HG03039 (cell line): Measurements from ENCODE around the gene CPT1C.

ENCODE experiments used
- ATAC-seq: cut with Tn5 transposase; IDR thresholded peaks from one replicate; pipeline ENCODE4 v1.9.1; 2021; ENCODE audit warnings: mild to moderate bottlenecking, moderate library complexity; ENCODE audit not compliant: unreplicated experiment

The CPT1C gene

DNA sequence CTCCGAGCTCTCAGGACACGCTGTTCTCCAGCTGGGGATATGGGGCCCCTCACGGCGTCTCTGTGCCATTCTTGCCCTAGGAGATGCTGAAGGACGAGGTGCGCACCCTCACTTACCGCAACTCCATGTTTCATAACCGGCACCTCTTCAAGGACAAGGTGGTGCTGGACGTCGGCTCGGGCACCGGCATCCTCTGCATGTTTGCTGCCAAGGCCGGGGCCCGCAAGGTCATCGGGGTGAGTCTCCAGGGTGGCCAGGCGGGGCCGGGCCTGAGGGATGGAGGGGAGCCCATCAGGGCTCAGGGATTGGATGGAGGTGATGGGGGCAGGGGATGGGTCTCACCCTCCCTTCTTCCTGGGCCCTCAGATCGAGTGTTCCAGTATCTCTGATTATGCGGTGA, 9.1 kb upstream of the CPT1C start:
- ATAC-seq, result no peak

DNA sequence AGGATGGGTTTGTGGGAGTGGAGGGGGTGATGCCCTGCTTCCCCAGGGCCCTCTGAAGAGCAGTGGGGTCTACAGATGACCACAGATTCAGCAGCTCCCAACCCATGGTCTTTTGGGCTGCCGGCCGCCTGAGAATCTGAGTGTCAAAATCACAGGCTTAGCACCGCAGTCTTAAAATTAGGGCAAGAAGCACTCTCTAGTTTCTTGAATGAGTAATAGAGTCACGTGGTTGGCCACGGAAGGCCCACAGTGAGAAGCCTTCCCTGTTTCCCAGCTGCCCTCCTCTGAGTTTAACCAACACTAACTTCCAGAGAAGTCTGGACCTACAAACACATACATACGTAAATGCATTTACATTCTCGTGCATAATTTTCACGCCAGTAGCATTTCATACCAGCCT, 8.6 kb upstream of the CPT1C start:
- no peak for ATAC-seq

DNA sequence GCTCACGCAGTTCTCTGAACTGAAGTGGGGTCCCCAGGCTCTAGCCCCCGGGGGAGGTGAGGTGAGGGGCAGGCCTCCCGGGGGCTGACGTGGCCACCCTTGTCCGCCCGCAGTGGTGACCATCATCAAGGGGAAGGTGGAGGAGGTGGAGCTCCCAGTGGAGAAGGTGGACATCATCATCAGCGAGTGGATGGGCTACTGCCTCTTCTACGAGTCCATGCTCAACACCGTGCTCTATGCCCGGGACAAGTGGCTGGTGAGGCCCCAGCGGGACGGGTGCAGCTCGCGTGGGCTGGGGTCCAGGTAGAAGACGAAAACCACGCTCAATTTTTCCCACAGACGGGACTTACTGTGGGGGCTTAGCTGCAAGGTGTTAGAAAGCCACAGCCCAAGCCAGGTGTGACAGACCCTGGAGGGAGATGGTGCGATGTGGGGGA, 7.1 kb upstream of the CPT1C start:
- ATAC-seq, result no peak

DNA sequence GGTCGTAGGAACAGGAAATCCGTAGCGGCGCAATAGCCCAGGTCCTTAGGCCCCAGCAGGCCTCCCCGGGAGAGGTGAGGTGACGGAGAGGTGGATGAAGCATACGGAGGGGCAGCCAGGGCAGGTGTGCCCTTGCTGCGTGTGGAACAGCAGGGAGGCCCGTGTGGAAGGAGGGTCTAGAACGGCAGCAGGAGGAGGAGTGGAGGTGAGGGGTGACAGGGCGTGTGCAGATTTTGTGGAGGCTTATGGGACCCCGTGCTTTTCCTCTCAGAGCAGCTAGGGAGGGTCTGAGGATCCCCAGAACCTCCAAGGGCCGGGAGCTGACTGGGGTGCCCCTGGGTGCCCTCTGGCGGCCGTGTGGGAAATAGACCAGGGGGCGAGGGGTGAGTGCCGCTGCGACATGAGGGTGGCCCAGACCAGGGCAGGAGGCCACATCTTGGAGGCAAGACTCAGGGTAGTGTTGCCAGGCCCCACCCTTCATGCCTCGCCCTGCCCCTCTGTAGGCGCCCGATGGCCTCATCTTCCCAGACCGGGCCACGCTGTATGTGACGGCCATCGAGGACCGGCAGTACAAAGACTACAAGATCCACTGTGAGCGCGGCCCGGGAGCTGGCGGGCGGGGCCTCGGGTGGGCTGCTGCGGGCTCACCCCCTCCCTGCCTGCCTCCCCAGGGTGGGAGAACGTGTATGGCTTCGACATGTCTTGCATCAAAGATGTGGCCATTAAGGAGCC, 6.5 kb upstream of the CPT1C start:
- no peak for ATAC-seq

DNA sequence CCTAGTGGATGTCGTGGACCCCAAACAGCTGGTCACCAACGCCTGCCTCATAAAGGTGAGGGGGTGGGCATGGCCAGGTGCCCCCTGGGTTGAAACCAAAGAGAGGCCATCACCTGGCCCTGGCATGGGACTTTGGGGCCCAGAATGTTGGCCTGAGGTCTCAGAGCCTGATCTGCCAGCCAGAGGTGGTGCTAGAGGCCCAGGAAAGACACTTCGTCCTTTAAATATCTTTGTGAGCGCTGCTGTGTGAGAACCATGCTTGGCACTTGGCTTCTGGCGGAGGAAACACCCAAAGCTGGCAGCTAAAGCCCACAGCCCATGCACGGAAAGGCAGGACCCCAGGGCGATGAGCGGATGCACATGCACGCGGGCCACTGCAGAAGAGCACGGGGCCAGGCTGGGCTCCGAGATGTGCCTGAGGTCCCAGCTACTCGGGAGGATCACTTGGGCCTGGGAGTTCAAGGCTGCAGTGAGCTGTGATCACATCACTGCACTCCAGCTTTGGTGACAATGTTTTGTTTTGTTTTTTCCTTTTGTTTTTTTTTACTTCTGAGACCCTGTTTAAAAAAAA, 5.8 kb upstream of the CPT1C start:
- no peak for ATAC-seq

DNA sequence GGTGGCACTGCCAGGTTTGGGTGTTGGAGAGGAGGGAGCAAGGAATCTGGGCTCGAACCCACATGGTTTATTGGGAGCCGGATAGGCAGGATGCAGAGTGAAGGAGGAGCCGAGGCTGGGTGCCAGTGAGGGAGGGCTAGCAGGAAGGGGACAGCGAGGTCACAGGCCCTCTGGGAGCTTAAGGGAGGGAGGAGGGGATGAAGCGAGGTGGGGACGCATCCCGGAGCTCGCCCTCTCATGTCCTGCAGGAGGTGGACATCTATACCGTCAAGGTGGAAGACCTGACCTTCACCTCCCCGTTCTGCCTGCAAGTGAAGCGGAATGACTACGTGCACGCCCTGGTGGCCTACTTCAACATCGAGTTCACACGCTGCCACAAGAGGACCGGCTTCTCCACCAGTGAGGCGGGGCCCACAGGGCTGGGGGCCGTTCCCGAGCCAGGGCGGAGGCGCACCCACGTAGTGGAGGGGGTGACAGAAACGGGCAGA, 5.0 kb upstream of the CPT1C start:
- ATAC-seq, result no peak

DNA sequence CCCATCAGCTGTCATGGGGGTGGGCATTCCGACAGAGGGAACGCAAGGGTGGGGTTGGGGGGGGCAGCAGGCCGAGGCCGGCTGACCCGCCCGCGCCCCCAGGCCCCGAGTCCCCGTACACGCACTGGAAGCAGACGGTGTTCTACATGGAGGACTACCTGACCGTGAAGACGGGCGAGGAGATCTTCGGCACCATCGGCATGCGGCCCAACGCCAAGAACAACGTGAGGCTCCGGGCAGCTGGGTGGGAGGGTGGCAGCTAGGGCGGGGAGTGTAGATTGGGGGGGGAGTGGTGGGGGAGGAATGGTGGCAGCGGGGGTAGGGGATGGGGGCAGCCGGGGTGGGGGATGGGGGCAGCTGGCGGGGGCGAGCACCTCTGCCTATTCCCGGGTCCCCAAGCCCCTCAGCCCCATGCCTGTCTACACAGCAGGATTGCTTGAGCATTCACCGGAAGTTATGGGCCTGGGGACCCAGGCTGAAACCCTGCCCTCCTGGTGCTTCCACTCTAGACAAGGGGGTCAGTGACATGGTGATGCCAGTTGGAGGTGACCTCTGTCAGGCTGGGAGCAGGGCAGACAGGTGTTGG, 4.3 kb upstream of the CPT1C start:
- no peak for ATAC-seq

DNA sequence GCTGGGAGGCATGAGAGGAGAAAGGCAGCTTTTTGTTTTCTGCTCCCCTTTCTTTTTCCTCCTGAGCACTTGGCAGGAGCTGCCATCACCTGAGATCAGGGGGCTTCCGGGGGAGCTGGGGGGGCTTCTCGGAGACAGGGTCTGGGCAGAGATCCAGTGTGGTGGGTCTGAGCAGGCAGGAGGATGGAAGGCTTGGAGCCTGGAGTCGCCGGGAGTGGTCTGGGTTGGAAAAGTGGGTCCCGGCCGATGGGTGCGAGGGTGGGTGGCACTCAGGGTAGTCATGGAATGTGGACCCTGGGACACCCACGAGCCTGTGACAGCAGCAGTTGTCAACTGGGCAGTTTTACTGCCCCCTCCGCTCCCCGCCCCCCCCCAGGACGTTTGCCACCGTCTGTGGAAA, 3.8 kb upstream of the CPT1C start:
- no peak for ATAC-seq

DNA sequence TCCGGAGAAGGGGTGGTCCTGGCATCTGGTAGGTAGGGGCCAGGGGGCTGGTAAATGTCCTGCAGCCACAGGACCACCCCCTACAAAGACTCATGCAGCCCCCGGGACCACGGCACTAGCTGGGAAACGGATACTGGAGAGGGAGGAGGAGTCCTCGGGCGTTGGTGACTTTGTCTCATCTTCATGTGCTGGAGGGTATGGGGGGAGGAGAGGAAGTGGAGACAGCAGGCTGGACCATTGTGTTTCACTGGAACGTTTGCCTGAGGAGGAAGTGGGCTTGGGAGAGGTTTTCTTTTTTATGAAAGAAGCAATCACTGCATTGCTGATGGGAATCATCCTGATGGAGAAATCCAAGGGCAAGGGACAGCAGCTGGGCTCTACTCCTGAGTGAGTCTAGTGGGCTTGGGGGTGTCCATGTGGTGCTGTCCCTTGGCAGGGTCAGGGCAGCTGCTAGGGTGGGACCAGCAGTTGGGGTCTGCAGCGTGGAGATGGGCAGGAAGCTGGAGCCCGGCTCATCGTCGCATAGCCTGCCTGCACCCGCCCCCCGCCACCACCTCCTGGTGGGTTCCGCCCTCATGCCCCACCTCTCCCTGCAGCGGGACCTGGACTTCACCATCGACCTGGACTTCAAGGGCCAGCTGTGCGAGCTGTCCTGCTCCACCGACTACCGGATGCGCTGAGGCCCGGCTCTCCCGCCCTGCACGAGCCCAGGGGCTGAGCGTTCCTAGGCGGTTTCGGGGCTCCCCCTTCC, 3.2 kb upstream of the CPT1C start:
- ATAC-seq, result no peak

DNA sequence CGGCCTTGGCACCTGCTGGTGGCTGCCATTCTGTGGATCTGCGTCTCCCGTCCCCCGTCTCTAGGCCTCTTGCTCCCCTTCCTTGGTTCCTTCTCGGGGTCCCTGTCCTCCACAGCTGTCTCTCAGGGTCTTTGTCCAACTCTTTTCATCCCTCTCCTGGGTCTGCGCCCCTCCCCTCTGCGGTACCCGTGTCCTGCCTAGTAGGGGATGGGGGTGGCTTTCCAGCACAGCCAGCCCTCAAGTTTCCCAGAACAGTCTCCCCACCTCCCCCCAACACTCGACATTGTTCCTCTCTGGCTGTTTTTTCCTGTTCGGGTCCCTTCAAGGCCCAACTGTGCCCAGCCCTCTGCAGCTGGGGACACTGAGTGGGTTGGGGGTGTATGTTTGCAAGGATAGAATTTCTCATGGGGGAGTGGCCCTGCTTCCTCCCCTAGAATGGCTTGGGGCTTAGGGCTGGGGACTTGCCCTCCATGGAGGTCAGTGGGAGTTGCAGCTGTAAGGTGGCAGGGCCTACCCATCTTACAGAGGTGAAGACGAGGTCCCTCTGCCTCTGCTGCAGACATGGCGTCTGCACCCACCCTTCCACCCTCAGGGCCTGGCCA, 2.3 kb upstream of the CPT1C start:
- no peak for ATAC-seq

DNA sequence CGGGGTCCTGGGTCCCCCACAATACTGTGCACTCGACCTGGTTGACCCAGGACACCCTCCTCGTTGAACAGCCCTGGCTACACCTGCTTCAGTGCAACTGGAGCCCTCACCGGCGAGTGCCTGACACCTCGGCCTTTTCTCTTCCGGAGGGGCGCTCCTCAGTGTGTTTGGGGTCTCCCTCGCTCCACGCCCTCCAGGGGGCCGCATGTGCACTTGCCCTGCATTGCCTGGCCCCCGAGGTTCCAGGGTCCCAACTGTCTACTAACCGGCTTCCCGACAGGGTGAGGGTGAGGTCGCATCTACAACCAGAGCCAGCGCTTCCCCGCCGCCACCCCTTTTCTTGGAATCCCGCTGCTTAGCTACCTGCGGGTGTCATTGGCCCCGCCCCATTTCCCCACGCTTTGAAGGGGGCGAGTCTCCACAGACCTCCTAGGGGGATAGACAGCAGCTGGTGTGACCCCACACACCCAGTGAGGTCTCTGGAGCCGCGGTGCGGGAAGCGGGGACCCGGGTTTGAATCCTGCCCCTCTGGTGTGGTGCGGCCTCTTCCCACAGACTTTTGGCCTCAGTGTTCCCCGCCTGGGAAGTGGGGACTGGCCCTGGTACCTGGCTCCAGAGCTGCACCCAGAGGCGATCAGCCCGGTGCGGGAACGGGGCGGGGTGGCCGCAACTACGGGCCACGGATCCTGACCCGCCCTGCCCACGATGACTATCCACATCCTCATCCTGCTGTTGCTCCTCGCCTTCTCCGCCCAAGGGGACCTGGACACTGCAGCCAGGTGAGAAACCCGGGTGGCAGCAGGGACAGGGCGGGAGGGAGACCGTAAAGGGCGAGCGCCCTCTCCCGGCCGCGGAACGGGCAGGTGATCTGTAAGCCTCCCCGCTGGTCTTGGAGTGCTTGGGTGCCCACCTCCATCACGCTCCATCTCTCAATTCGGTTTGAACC, 1.5 kb upstream of the CPT1C start, which contains the start of gene ADM5:
Gene ADM5, plus strand, starts transcription at position 462 of the 946 bp plus-strand sequence. Its CDS starts 244 bp downstream, at position 706.
- ATAC-seq, result no peak

DNA sequence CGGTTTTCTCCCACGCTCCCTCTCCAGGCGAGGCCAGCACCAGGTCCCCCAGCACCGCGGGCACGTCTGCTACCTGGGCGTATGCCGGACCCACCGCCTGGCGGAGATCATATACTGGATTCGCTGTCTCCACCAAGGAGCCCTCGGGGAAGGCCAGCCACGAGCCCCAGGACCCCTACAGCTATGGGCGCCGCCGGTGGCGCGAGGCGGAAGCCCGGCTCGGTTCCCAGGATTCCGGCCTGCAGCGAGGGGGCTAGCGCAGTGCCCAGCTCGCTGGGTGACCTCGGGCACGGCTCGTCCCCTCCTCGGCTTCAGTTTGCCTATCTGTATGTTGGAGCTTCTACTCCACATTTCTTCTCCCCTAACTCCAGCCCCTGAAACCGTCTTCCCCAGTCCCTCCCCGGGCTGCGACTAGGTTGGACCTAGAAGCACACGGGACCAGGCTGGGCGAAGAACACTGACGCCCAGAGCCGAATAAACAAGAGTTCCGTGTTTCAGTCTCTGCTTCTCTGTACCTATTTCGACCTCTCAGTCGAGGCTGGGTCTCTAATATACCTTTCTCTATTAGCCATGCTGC, 749 bp upstream of the CPT1C start:
- no peak for ATAC-seq

DNA sequence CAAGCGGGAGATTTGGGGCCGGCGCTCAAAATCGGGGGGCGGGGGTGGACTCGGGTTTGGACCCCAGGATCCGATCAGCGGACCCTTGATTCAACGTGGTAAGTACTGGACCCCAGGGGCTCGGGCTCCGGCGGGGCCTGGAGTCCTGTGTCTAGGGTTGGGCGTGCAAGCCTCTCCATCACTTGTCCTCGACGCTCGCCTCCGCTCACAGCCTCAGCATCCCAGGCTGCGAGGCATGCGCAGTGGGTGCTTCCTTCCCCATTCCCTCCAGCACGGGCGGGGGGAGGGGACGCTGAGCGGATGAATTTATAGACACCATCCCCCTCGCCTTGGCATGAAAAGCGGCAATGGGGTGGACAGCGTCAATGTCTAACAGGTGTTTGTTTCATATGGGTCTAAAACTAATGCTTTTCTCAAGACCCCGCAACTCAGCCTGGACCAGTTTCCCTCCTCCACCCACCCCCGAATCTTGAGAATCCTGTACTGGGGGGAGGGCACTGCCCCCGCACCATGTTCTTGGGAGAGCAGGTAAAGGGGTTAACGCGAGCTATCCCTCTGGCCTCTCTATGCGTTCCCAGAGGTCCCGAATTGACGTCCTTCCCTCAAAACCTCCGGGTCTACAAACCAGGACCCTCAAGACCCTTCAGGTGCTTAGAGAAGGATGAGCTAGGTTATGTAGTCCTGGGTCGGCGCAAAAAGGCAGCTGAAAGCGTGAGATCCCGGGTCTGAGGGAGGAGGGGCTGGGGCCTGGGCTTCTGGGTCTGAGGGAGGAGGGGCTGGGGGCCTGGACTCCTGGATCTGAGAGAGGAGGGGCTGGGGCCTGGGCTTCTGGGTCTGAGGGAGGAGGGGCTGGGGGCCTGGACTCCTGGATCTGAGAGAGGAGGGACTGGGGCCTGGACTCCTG, 579 bp downstream of the CPT1C start:
- ATAC-seq, result no peak

DNA sequence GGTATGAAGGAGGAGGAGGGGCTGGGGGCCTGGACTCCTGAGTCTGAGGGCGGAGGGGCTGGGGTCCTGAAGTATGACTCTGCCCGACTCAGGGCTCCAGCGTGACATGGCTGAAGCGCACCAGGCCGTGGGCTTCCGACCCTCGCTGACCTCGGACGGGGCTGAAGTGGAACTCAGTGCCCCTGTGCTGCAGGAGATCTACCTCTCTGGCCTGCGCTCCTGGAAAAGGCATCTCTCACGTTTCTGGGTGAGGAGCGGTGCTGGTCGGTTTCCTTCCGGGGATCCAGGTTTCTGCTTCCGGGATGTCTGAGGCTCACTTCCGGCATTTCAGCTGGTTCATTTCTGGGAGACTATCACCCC, 1.2 kb downstream of the CPT1C start:
- no peak for ATAC-seq

DNA sequence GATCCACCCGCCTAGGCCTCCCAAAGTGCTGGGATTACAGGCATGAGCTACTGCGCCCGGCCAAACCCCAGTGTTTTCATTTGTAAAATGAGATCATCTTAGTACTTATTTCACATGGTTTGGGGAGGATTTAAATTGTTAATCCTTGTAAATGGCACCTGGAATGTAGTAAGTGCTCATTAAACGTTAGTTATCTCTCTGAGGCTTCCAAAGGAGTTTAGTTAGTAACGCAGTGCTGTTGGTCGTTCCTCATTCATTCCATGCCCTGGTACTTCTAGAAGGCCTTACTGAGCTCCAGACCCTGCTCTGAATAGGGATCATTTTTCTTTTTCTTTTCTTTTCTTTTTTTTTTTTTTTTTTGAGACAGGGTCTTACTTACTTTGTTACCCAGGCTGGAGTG, 5.2 kb downstream of the CPT1C start:
- ATAC-seq, result no peak

DNA sequence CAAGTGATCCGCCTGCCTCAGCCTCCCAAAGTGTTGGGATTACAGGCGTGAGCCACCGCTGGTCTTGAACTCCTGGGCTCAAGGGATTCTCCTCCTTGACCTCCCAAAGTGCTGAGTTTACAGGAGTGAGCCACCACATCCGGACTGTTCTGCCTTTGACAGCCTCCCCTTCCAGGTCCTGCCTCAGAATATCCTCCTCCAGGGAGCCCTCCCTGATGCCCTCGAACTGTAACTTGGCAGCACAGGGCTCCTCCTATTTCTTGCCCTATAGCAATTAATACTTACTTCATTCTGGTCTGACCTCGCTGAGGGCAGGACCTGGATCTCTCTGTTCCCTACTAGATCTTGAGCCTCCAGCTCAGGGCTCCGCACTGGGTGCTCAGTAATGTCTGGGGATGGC, 5.9 kb downstream of the CPT1C start:
- ATAC-seq, result no peak

DNA sequence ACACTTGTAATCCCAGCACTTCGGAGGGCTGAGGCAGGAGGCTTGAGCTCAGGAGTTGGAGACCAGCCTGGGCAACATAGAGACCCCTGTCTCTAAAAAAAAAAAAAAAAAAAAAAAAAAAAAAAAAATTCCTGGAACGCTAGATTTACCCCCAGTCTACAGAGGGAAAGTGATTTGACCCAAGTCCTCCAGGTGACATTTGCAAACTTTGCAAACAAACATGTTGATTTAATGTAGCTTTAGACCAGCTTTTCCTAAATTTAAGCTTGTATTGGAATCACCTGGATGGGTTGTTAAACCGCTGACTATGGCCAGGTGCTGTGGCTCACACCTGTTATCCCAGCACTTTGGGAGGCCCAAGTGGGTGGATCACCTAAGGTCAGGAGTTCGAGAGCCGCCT, 8.4 kb downstream of the CPT1C start:
- no peak for ATAC-seq

DNA sequence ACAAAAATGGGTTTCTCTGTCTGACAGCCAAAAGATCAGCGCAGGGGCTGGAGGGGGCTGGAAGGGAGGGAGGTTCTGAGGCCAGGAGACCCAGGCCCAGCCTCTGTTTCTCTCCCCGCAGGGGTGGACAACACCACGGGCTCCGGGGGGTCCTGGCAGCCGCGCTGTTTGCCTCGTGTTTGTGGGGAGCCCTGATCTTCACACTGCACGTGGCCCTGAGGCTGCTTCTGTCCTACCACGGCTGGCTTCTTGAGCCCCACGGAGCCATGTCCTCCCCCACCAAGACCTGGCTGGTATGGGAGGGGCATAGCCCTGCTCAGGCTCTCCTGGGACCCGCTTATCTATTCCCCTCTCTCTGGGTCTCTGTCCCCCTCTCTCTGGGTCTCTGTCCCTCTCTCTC, 9.6 kb downstream of the CPT1C start:
- ATAC-seq, result no peak

DNA sequence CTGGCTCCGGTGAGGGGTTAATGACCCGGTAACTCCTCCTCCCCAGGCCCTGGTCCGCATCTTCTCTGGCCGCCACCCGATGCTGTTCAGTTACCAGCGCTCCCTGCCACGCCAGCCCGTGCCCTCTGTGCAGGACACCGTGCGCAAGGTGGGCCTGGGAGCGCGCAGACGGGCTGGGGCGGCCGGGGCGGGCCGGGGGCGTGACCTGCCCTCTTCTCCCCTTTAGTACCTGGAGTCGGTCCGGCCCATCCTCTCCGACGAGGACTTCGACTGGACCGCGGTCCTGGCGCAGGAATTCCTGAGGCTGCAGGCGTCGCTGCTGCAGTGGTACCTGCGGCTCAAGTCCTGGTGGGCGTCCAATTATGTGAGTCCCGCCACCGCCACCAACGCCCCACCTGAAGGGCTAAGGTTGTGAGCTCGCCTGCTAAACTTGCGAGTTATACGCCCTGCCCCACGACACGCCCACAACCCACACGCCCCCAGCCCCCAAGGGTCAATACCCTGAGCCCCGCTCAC, 10.4 kb downstream of the CPT1C start:
- ATAC-seq, result no peak
